Ectodermal cell (in vitro differentiated cells): Measurements from ENCODE around the gene BTBD7.

Source experiments
- H3K27ac ChIP-seq: 2 replicates; pipeline ENCODE4 v1.7.0; 2013; ENCODE audit warnings: mild to moderate bottlenecking, low read depth, low read length; ENCODE audit not compliant: insufficient read depth, poor library complexity, severe bottlenecking
- H3K27me3 ChIP-seq: 2 replicates; pipeline ENCODE4 v1.7.0; 2013; ENCODE audit warnings: mild to moderate bottlenecking, low read length; ENCODE audit not compliant: insufficient read depth, control insufficient read depth, poor library complexity, severe bottlenecking
- H3K36me3 ChIP-seq: one replicate; pipeline ENCODE4 v1.7.0; 2013; ENCODE audit warnings: low read length; ENCODE audit not compliant: control insufficient read depth, insufficient read depth
- H3K4me1 ChIP-seq: one replicate; pipeline ENCODE4 v1.7.0; 2013; ENCODE audit warnings: low read length; ENCODE audit not compliant: control insufficient read depth, insufficient read depth
- H3K4me3 ChIP-seq: 2 replicates; pipeline ENCODE4 v1.7.0; 2013; ENCODE audit warnings: low read depth, low read length, control low read depth; ENCODE audit not compliant: insufficient read depth
- H3K9me3 ChIP-seq: 2 replicates; pipeline ENCODE4 v1.7.0; 2013; ENCODE audit warnings: mild to moderate bottlenecking, low read length, moderate library complexity; ENCODE audit not compliant: control insufficient read depth
- WGBS, 2 experiments: methylation state at CpG; one replicate each; pipeline ENCODE4 v1.1.7; 2013; ENCODE audit warnings: missing lambda C conversion rate in 2 of 2; 5-methylcytosine and 5-hydroxymethylcytosine counted together

The BTBD7 gene

GRCh38 chr14:93200553-93200952 is 132.3 kb downstream of the BTBD7 start:
- H3K4me3 ChIP-seq: no peak overlapping the region
- no peaks in the 10 kb centered on the region for H3K4me1 ChIP-seq
- no peak overlapping the region for H3K27ac ChIP-seq
- no peaks in the 10 kb centered on the region for H3K9me3 ChIP-seq
- H3K27me3 ChIP-seq: no peaks in the 10 kb centered on the region
- H3K36me3 ChIP-seq: no peaks in the 10 kb centered on the region
- WGBS, 2 experiments: 93 to 97% methylated on average over 5 of the region's 5 CpGs

DNA sequence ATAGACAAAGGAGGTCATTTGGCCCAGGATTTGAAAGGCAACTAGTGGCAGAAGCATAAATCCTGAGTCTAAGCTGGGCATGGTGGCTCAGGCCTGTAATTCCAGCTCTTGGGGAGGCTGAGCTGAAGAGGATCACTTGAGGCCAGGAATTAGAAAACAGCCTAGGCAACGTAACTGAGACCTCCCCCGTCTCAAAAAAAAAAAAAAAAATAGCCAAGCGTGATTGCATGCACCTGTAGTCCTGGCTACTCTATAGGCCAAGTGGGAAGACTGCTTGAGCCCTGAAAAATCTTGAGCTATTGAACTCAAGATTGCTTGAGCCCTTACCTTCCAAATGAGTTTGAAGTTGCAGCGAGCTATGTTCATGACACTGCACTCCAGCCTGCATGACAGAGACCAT is 133.8 kb downstream of the BTBD7 start:
- H3K27ac ChIP-seq: no peak overlapping the region
- WGBS, 2 experiments: 86 to 88% methylated on average over 4 of the region's 4 CpGs
- H3K27me3 ChIP-seq: no peaks in the 10 kb centered on the region
- H3K4me1 ChIP-seq: no peaks in the 10 kb centered on the region
- no peak overlapping the region for H3K4me3 ChIP-seq
- no peaks in the 10 kb centered on the region for H3K9me3 ChIP-seq
- H3K36me3 ChIP-seq: no peaks in the 10 kb centered on the region

DNA sequence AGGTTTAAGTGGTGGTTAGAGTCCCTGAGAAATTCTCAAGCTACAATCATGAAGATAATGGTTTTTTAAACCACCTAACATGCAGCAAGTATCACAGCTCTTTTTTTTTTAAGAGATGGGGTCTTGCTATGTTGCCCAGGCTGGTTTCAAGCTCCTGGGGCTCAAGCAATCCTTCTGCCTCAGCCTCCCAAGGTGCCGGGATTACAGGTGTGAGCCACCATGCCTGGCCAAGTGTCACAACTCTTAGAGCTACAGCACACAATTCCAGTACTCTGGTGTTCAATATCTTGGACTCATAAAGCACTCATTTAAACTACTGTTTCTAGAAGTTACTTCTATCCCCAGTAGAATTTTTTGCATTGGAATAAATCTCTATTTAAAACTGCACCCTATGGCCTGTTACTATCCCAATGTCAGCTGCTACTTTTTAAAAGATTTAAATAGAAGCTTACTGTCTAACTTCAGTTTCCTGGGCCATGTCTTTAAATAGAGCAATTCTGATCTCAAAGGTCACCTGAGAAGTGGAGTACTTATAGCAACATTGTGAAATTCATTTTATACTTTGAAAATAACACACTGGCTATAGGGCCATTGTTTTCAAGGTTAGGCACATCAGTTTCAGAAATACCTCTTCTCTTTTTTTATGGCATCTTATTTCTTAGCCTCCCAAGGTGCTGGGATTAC is 137.4 kb downstream of the BTBD7 start:
- 88 to 93% methylated on average over 1 of the region's 1 CpG for WGBS, 2 experiments
- no peaks in the 10 kb centered on the region for H3K4me1 ChIP-seq

More for the DNA sequence above, 137.4 kb downstream of the BTBD7 start:
- H3K36me3 ChIP-seq: no peaks in the 10 kb centered on the region
- H3K9me3 ChIP-seq: no peaks in the 10 kb centered on the region
- H3K27ac ChIP-seq: no peak overlapping the region
- no peak overlapping the region for H3K4me3 ChIP-seq
- no peaks in the 10 kb centered on the region for H3K27me3 ChIP-seq
